ENCODE data around the gene NMBR. TPM values are rescaled to one million over a fixed set of nuclear protein-coding genes. Genes with fewer than 3 reads are reported as not detected.

The NMBR gene
- total RNA-seq, 1 experiment from 2014 or later = not detected

DNA sequence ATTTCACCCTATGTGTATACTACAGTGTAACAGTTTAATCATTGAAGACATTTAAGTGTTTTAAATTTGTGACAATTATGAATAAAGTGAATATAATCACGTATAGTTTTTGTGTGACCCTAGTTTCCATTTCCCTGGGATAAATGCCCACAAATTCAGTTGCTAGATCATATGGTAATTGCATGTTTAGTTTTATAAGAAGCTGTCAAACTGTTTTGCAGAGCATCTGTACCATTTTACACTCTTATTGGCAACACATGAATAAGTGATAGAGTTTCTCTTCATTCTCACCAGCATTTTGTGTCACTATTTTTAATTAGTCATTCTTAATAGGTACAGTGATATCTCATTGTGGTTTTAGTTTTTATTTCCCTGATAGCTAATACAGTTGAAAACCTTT lies 7.4 kb upstream of the NMBR start:
- no peak overlapping the region for H3K4me2 ChIP-seq (ENCODE audit: insufficient read depth, insufficient read length, low read length)
- no peak overlapping the region for H3K56ac ChIP-seq (ENCODE audit: insufficient read length, low read depth, low read length)
- Mint-ChIP-seq H3K4me1 (peaks cover 28 to 45% of the 10 kb centered on the region in 2 experiments), H3K27me3 (ENCODE audit: low read depth) (no peaks in the 10 kb centered on the region), H3K27ac (no peak overlapping the region), H3K4me3 (no peak overlapping the region), H3K9me3 (no peaks in the 10 kb centered on the region), H3K36me3 (ENCODE audit: insufficient read depth in 1 of 3, low read depth in 3 of 3) (peaks cover 2 to 9% (median 9%) of the 10 kb centered on the region in 3 experiments; a peak in 5 of 7 replicates)
- H3K27me3 ChIP-seq (ENCODE audit: insufficient read depth, low read length) = no peaks in the 10 kb centered on the region
- no peak overlapping the region for H2BK20ac ChIP-seq (ENCODE audit: low read depth, low read length, poor library complexity, severe bottlenecking)
- H3K18ac ChIP-seq (ENCODE audit: insufficient read length, low read depth, low read length) = no peak overlapping the region
- H2BK5ac ChIP-seq (ENCODE audit: insufficient read length, low read length) = no peak overlapping the region
- H3K4me1 ChIP-seq (ENCODE audit: insufficient read depth, low read length) = no peaks in the 10 kb centered on the region
- TF ChIP-seq, protein P1, sequence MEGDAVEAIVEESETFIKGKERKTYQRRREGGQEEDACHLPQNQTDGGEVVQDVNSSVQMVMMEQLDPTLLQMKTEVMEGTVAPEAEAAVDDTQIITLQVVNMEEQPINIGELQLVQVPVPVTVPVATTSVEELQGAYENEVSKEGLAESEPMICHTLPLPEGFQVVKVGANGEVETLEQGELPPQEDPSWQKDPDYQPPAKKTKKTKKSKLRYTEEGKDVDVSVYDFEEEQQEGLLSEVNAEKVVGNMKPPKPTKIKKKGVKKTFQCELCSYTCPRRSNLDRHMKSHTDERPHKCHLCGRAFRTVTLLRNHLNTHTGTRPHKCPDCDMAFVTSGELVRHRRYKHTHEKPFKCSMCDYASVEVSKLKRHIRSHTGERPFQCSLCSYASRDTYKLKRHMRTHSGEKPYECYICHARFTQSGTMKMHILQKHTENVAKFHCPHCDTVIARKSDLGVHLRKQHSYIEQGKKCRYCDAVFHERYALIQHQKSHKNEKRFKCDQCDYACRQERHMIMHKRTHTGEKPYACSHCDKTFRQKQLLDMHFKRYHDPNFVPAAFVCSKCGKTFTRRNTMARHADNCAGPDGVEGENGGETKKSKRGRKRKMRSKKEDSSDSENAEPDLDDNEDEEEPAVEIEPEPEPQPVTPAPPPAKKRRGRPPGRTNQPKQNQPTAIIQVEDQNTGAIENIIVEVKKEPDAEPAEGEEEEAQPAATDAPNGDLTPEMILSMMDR (conservative IDR thresholded peaks at IDR 0.05) = no peak
- H2BK120ac ChIP-seq (ENCODE audit: low read depth, low read length, poor library complexity, severe bottlenecking) = no peak overlapping the region
- no peak overlapping the region for H4K5ac ChIP-seq (ENCODE audit: insufficient read length, low read depth, low read length)
- H3K79me1 ChIP-seq (ENCODE audit: insufficient read depth, low read depth, low read length, poor library complexity, severe bottlenecking) = no peaks in the 10 kb centered on the region
- no peak overlapping the region for H2BK15ac ChIP-seq (ENCODE audit: low read depth, low read length)
- no peak overlapping the region for H3K23ac ChIP-seq (ENCODE audit: insufficient read length, low read depth, low read length)
- H3K9me3 ChIP-seq (ENCODE audit: control insufficient read depth, low read depth, low read length) = no peaks in the 10 kb centered on the region
- H4K8ac ChIP-seq (replicated peaks; ENCODE audit: insufficient read length, low read depth, low read length) = no peak overlapping the region
- H3K79me2 ChIP-seq (ENCODE audit: insufficient read depth, low read length) = peaks cover 15% of the 10 kb centered on the region; the same call in 1 of the 2 replicates
- no peak overlapping the region for H3K14ac ChIP-seq (ENCODE audit: insufficient read depth, low read length)
- no peak overlapping the region for H3K27ac ChIP-seq (ENCODE audit: insufficient read length, low read depth, low read length)
- no peak overlapping the region for H3K4ac ChIP-seq (ENCODE audit: low read depth, low read length)
- no CpG with 5 or more reads among the region's 1 CpG for WGBS (ENCODE audit: extremely low coverage, insufficient read length, low lambda C conversion rate)
- no peaks in the 10 kb centered on the region for H3K23me2 ChIP-seq (ENCODE audit: insufficient read length, low read depth, low read length, poor library complexity, severe bottlenecking)
- no peak overlapping the region for H2BK12ac ChIP-seq (ENCODE audit: insufficient read length, low read depth, low read length)
- DNase-seq = no peak
- H3T11ph ChIP-seq (ENCODE audit: low read length) = no peak overlapping the region
- H4K91ac ChIP-seq (ENCODE audit: insufficient read length, low read depth, low read length) = no peak overlapping the region
- H2AK5ac ChIP-seq (ENCODE audit: insufficient read length, low read length) = no peak overlapping the region
- H2AFZ ChIP-seq (ENCODE audit: low read length) = no peak overlapping the region
- H4K20me1 ChIP-seq (ENCODE audit: control insufficient read depth, insufficient read depth, insufficient read length) = no peaks in the 10 kb centered on the region
- no peak overlapping the region for H3K9ac ChIP-seq (ENCODE audit: extremely low read depth, insufficient read length, low read length)

All from H9 (cell line).